ENCODE data around the gene CETN1.

- no peak for TF ChIP-seq HDGF (IDR thresholded peaks at IDR 0.05; ENCODE audit: borderline replicate concordance)
- no peak for TF ChIP-seq FOXK2 (IDR thresholded peaks at IDR 0.05)
- TF ChIP-seq BHLHE40 (IDR thresholded peaks at IDR 0.05; ENCODE audit: borderline replicate concordance): no peak
- no peak for TF ChIP-seq NFRKB (IDR thresholded peaks at IDR 0.05)
- TF ChIP-seq PKNOX1 (IDR thresholded peaks at IDR 0.05): no peak
- TF ChIP-seq TARDBP (IDR thresholded peaks at IDR 0.05): no peak
- no peak for TF ChIP-seq ELF4 (IDR thresholded peaks at IDR 0.05)
- TF ChIP-seq FOXM1 (IDR thresholded peaks at IDR 0.05; ENCODE audit: borderline replicate concordance): no peak
- no peak for TF ChIP-seq ARNT (IDR thresholded peaks at IDR 0.05)
- no peak for TF ChIP-seq SP1 (IDR thresholded peaks at IDR 0.05)
- TF ChIP-seq FOXA1 (IDR thresholded peaks at IDR 0.05): no peak
Measured at GRCh38 chr18:623761-624620, 43.8 kb downstream of the CETN1 start.

All from HEK293T (cell line).